Stimulated activated naive CD8-positive, alpha-beta T cell treated with anti-CD3 and anti-CD28 coated beads, Interleukin-15, Interleukin-2, amounts not matched to agents 100 U/mL and 50 U/mL, for 24 hours (primary cell): ENCODE measurements around the gene CFAP157.
A peak's percentile ranks its signal among the peaks of the same experiment; 100 is the strongest.

ENCODE experiments used
- ATAC-seq: fragments of 150-1000 bp; cut with Tn5 transposase; one replicate; pipeline ENCODE4 v1.10.0; 2021
- DNase-seq: peaks from one replicate; pipeline ENCODE4 v3.0.0; 2021

The CFAP157 gene

DNA sequence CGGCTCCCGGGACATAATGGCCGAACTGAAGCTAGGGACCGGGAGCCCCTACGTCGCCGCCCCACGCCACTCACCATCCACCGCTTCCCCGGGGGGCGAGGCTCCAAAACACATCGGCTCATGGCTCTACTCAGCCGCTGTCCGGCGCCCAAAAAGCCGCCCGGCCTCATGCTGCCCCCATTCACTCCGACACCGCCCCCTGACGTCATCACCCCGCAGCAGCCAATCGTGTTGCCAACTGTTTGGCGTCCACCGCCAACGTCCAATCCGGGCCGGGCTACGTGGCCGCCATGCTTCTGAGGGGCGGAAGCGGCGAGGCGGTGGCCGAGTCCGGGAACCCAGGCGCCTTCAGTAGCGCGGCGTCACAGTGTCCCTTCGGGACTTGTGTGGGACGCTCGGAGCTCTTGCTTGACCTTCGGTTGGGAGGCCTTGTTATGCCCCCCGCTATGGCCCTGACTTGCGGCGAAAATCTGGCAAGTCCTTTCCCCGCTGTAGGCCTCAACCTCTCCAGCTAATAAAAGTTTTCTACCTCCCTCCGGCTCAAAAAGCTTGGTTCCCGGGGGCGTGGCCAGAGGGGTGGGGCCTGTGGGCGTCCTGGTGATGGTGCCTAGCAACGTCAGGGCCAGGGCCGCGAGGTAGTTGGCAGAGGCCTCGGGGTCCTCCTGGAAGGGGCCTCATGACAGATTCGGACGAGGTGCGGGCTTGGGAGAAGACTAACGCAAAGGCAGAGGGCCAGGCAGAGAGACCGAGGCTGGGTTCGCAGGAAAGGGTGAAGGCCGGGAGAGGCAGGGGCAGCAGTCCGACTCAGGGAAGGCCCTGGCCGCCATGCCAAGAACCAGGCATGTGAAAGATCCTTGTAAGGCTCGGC, 8.9 kb downstream of the CFAP157 start, which contains the start of the genes PTRH1 and TTC16:
Gene PTRH1, minus strand, starts transcription at position 194 of the 868 bp plus-strand sequence. Its CDS starts 24 bp downstream, at position 170.
Gene TTC16, plus strand, starts transcription at position 610 of the 868 bp plus-strand sequence. Its CDS starts 67 bp downstream, at position 677.
- DNase-seq (peak; percentile 99), ATAC-seq (peak; percentile 95)

DNA sequence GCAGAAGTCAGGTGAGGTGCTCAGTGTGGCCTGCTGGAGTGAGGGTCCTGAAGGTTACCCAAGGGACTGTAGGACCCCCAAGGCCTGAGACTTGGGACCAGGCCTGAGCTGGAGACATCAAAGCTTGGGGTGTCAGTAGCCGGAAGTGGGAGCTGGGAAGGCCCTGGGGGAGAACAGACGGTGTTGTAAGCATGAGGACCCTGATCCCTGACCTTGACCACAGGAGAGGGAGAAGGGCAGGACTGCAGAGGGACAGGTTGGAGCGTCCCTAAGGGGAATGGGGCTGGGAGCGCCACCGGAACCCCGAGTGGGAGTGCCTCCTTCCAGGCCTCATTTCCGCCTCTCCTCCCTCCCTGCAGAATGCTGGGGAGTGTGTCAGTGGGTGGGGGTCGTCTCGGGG, 9.6 kb downstream of the CFAP157 start:
- no peak for ATAC-seq
- no peak for DNase-seq

DNA sequence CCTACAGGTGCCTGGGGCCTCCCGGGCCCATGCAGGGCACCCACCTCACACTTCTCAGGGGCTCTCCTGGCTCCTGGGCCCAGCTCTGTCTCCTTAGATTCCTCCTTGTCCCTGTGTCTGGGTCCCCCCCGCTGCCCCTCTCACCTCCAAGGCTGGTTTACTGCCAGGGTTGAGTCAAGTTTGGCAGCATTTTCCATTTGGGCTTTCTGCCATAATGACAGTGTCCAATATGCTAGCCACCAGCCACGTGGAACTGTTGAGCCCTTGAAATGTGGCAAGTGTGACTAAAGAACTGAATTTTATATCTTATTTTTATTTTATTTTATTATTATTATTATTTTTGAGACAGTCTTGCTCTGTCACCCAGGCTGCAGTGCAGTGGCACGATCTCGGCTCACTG, 11.0 kb downstream of the CFAP157 start:
- no peak for ATAC-seq
- DNase-seq = no peak

DNA sequence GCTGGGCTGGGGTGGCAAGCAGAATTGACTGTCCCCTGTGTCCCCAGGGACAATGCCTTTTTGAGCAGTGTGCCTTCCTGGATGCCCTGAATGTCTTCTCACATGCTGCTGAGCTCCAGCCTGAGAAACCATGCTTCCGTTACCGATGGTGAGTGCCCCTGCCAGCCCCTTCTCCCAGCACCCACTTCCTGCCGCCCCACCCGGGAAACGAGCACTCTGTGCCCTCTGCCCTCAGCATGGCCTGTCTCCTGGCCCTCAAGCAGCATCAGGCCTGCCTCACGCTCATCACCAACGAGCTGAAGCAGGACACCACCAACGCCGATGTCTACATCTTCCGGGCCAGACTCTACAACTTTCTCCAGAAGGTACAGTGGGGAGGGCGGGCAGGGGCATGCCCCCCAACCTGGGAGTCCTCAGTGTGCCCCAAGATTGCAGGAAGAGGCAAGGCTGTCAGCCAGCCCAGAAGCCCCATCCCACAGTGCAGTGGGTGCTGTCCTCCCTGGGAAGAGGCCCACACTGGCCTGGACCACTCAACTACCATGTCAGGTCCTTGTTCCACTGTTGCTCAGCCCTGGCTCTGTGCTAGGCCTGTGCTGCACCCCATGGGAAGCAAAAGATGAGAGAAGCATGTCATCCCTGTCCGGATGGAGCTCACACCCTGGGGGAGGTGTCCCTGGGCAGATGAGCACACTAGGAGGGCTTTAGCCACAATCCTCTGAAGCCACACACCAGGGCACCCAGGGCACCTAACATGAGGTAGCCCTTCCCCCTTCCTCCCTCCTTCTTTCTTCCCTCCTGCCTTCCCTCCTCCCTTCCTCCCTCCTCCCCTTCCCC, 13.5 kb downstream of the CFAP157 start:
- DNase-seq = no peak

DNA sequence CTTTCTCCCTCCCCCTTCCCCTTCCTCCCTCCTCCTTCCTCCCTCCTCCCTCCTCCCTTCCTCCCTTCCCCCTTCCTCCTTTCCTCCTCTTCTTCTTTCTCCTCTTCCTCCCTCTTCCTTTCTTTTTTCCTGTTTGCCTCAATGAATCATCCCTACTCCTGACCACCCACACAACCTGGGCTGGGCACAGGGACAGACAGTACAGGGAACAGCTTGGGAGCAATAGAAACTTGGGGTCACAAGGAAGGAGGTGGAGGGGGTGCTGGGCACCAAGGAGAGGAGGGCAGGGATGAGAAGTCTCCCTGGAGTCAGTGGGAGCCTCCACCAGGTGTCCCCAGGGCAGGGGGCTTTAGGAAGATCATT, 14.1 kb downstream of the CFAP157 start:
- DNase-seq (no peak), ATAC-seq (no peak)

More for the DNA sequence above, 13.5 kb downstream of the CFAP157 start:
- no peak for ATAC-seq

DNA sequence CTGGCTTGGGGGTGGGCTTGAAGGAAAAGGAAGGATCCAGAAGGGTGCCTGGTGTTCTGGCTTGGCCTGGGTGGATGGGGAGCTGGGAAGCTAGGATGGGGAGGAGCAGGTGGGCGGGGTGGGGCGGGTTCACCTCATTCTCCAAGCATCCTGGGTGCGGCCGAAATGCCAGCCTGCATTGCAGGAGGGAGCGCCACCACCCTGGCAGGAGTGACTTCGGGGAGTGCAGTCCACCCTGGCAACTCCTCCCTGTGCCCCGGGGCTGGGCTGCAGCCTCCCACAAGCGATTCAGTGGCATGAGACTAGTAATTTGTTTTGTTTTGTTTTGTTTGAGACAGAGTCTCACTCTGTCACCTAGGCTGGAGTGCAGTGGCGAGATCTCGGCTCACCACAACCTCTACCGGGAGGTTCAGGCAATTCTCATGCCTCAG, 14.6 kb downstream of the CFAP157 start:
- no peak for ATAC-seq
- DNase-seq = no peak

DNA sequence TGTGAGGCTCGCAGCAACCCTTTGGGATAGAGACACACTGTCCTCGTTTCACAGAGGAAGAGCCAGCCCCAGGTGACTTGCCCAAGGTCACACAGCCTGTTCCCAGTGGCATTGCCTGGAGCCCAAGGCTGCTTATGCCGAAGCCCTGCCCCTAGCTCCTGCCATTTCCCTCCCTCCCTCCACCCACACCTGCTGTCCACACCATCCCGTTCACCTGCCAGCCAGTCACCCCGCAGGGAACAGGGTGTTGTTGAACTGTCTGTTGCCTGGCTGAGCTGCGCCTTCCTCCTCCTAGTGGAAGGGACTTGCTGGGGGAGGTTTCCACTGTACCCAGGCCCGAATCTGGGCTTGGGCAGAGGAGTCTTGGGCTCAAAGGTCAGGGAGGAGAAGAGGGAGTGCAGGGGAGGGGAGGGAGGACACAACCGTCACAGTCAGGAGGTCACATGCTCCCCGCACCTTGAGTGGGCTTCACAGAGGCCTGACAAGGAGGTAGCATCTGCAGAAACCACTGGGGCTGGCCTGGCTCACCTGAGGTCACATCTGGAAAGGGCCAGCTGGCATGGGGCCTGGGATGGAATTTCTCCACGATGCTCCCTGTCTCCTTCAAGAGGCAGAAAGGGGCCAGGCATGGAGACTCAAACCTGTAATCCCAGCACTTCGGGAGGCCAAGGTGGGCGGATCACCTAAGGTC, 15.4 kb downstream of the CFAP157 start:
- DNase-seq (no peak), ATAC-seq (no peak)

DNA sequence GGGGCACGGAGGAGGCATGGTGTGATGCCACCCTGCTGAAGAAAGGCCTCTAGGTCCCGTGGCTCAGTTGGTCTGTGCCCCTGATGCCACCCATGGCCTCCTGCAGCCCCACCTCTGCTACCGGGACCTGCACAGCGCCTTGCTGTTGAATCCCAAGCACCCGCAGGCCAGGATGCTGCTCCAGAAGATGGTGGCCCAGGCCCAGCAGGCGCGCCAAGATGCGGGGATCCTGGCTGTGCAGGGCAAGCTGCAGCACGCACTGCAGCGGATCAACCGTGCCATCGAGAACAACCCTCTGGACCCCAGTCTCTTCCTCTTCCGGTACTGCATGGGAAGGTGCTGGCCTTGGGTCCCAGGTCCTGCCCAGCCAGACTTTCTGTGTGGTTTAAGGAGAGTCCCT, 16.2 kb downstream of the CFAP157 start:
- no peak for DNase-seq
- ATAC-seq = no peak

DNA sequence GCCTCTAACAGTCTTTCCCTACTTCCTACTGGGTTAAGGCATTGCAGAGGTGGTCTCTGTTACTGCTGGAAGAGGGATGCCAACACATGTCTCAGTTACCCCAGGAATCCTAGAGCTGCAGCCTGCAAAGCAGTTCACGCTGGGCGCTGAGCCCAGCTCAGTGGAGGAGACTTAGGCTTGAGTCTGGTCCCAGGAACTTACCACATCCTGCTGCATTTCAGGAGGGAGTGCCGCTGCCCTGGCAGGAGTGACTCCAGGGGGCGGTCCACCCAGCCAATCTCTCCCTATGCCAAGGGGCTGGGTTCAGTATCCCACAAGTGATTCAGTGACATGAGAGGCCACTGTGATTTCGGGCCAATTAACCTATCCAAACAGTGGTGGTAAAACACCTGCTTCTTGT, 16.7 kb downstream of the CFAP157 start:
- no peak for DNase-seq
- ATAC-seq = no peak

DNA sequence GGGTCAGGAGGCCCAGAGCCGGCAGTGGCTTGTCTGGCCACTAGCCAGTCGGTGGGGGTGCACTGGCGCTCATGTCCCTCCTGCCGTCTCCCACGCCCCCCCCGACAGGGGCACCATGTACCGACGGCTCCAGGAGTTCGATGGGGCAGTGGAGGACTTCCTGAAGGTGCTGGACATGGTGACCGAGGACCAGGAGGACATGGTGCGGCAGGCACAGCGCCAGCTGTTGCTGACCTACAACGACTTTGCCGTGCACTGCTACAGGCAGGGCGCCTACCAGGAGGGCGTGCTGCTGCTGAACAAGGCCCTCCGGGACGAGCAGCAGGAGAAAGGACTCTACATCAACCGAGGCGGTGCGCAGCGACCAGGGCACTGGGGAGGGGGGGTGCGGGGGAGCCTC, 17.2 kb downstream of the CFAP157 start:
- ATAC-seq (no peak), DNase-seq (no peak)

DNA sequence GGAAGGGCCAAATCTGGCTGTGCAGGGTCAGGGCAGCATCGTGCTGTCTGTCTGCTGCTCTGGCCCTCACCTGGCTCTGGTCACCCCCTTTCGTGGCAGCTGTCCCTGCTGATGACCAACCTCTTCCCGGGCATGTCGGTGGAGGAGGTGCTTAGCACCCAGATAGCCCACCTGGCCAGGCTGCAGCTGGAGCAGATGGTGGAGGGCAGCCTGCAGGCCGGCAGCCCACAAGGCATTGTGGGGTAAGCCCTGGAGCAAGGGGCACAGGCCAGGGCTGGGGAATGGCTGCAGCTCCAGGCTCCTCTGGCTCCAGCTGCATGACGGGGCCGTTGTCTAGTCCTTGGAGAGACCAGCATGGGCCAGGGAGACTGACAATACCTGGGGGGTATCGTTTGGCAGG, 20.1 kb downstream of the CFAP157 start:
- DNase-seq (no peak), ATAC-seq (no peak)

DNA sequence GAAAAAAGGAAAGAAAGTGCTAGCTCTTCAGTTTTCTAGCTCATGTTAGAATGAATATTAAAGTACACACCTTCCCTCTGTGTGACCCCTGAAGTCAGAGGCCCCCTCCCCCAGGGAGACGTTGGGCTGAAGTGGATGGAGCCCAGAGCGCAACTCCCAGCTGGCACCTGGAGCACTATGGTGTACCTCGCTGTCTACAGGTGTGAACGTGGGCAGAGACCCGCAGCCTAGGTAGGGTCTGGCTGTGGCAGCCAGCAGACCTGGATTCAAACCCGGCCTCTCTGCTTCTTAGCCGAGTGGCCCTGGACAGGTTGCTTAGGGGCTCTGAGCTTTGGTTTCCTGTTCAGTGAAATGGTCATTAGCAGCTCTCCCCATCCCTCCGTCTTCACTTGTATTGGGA, 22.0 kb downstream of the CFAP157 start:
- no peak for ATAC-seq
- no peak for DNase-seq

DNA sequence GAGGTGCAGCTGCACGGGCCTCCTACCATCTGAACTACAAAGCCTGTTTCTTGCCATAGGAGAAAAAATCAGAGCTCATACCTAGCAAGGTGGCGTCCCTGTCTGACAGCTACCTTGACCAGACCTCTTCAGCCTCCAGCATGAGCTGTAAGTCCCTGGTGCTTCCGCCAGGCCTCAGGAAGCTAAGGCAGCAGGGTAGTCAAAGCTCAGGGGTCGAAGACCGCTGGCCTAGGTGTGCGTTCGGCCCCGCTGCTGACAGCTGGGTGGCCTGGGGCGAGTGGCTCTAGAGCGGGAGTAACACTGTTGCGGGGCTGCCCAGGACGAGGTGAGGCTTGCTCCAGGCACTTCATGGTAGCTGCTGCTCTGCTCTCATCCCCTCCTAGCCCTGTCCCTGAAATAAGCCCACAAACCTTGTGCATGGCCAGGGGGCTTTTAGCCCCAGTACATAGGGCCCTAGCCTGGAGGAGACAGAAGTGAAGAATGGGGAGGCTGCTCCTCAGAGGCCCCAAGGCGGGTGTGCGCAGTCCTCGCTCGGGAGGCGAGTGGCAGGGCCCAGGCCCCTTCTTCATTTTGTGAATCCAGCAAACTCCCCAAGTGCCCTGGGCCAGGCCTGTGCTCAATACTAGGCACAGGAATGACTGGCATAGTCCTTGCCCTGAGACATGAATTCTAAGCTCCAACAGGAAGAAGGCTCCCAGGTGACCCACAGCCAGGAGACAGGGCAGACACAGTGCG, 22.9 kb downstream of the CFAP157 start:
- no peak for ATAC-seq
- DNase-seq = no peak

DNA sequence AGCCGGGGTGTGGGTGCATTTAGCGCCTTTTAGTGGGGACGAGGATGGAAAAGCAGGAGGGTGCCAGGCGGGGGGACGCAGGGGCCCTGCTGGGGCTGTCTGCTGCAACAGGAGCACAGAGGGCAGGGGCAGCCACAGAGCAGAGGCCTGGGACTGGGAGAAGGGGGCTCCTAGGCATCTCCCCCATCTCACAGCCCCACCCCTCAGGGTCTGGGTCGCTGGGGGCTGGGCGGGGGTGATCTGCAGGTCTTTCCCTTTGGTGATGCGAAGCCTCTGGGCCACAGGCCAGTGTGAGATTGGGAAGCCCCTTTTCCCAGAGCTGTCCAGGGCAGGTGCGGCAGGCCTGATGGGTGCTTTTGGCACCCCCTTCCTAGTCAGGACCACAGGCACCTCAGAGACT, 23.5 kb downstream of the CFAP157 start:
- no peak for ATAC-seq
- no peak for DNase-seq

DNA sequence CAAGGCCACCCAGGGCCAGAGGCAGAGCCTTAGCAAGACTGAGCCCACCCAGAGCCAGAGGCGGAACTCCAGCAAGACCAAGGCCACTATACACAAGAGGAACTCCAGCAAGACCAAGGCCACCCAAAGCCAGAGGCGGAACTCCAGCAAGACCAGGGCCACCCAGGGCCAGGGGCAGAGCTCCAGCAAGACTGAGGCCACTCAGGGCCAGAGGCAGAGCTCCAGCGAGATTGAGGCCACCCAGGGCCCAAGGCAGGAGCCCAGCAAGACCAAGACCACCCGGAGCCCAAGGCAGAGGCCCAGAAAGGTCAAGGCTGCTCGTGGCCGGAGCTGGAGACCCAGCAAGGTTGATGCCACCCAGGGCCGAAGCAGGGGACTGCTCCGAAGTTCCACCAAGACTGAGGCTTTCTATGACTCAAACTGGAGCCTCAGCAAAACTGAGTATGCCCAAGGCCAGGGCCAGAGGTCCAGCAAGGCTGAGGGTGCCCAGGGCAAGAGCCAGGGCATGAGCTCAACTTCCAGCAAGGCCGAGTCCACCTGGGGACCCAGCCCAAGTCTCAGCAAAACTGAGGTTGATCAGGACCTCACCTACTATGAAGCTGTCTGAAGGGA, 24.1 kb downstream of the CFAP157 start:
- ATAC-seq = no peak

DNA sequence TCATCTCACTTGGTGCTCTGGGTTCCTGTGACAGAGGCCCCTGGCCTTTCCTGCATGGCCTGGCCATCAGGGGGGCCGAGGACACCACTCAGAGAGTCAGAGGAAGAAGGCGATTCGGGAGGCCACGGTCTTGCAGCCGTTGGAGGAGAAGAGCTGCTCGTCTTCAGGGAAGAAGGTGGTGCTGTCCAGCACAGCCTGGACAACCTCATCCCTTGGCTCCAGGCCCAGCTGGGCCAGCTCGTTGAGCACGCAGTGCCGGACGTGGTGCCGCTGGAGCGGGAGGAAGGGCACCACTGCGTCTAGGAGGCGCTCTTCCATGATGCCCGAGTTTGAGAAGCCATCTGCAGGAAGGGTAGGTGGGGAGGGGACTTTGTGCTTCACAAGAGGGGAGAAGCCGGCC, 25.1 kb downstream of the CFAP157 start:
- ATAC-seq (no peak), DNase-seq (no peak)

More for the DNA sequence above, 24.1 kb downstream of the CFAP157 start:
- no peak for DNase-seq

DNA sequence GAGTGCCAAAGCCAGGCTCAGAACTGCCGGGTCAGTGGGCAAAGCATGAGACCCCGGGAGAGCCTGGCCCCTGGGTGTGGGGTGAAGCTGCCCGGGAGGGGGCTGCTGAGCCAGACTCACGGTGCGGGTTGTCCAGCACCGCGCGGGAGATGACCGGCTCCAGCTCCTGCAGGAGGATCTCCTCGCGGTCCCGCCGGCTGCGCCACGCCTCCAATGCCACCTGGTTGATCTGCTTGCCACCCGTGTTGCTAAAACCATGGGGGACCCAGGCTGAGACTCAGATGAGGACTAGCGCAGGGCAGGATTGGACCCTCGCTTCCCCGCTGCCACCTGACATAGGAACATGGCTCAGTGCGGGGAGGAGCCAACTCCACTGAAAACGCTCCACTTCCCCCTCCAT, 25.7 kb downstream of the CFAP157 start:
- no peak for DNase-seq
- no peak for ATAC-seq

DNA sequence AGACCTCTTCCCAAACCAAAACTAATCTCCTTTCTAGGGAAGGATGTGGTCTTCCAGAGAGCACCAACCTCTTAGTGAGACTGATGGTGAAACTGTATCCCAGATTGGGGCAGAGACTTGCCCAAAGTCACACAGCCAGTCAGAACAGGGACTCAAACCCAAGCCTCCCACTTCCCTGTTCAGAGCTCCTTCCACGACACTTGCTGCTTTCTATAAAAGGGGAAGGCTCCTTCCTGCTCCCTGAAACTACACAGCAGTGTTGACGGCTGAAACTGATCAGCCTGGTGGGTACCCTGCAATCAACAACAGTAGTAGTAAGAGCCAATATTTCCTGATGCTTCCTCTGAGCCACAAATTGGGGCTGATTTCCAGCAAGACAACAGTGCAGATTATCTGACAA, 26.8 kb downstream of the CFAP157 start:
- DNase-seq (no peak), ATAC-seq (no peak)

DNA sequence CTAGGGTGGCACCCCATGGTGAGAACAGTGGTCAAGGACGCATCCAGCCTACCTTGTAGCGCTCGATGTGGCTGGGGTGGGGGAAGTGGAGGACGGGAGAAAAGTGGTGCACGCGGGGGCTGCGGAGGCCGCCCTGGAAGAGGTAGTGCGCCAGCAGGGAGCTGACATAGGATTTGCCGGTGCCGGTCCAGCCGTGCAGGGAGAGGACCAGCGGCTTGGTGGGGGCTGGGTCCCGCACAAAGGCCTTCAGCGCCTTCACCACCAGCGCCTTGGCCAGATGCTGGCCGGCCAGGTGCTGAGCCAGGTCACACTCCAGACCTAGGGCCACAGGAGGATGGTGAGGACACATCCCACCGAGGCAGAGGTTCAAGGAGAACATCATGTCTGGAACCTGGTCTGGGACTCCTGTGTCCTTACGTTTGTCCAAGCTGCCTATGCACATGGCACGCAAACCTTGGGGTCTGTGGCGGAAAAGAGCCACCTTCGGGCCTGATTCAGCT, 27.5 kb downstream of the CFAP157 start:
- ATAC-seq = no peak
- no peak for DNase-seq

DNA sequence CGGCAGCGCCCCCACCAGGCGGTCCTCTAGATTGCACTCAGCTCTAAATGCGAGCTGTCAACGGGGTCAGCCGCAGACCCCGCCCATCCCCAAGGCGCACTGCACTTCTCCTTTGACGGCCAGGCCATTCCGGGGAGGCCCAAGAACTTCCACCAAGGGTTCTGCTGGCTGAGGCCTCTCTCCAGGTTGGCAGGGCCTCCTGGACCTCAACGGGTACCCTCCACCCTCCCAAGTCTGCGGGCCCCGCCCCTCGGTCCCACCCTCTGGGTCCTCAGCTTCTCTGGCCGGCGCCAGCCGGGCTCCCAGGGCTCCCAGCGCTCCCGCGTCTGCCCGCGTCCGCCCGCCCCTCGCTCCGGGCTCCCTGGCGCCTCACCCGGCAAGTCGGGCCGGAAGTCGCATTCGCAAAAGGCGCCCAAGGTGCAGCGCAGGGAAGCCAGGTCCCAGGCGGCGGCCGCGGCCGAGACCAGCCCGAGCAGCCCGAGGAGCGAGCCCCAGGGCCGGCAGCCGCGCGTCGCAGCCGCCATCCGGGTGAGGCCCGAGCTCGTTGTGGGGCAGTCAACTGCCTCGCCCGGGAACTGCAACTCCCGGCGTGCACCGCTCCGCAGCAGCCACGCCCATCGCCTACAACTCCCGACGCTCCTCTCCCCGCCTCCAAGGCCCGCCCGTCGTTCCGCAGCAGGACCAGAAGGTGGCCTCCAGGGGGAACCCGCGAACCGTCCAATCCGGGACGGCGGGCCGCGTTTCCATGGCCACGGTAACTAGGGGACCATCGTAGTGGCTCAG, 28.1 kb downstream of the CFAP157 start, which contains the start of gene TOR2A:
Gene TOR2A, minus strand, starts transcription at position 548 of the 783 bp plus-strand sequence. Its CDS starts 24 bp downstream, at position 524.
- ATAC-seq (peak; percentile 95), DNase-seq (peak; percentile 99)
